H1 (cell line): ENCODE data around the gene OR2F2. TPM values are rescaled to one million over a fixed set of nuclear protein-coding genes. Genes with fewer than 3 reads are reported as not detected.

Experiments used
- CTCF ChIA-PET: fragments of 300-600 bp; sonication (Branson Sonifier 250); formaldehyde crosslinking; loops from one replicate; lab custom pipeline; 2021; ENCODE audit not compliant: partially characterized antibody; lab: Charles Lee
- POLR2A ChIA-PET: fragments of 300-600 bp; sonication (Branson Sonifier 250); formaldehyde crosslinking; loops from one replicate; lab custom pipeline; 2021; ENCODE audit warnings: inconsistent platforms; ENCODE audit not compliant: partially characterized antibody; lab: Charles Lee
- DNase-seq, 2 experiments: peaks; one replicate each; pipeline versions ENCODE4 v3.0.0 to v3.0.0-alpha.2; 2010 to 2022; ENCODE audit warnings: low spot score in 2 of 2, low read depth in 1 of 2, mixed read lengths in 1 of 2
- FAIRE-seq: peaks from 2 replicates; lab custom pipeline; 2011; peaks lifted over from hg19 to GRCh38; lab: Jason Lieb, UNC
- H2AFZ ChIP-seq: 2 replicates; pipeline ENCODE4 v1.8.1; 2012; ENCODE audit warnings: low read length, inconsistent platforms
- H2AK5ac ChIP-seq: 2 replicates; pipeline ENCODE4 v1.6.1; 2013; ENCODE audit warnings: low read depth, low read length
- H2BK120ac ChIP-seq: replicated peaks from 2 replicates; pipeline ENCODE3; 2013; ENCODE audit warnings: low read depth, low read length, inconsistent platforms
- H2BK12ac ChIP-seq: 2 replicates; pipeline ENCODE4 v1.6.1; 2013; ENCODE audit warnings: low read depth, low read length
- H2BK15ac ChIP-seq: 2 replicates; pipeline ENCODE4 v1.6.1; 2013; ENCODE audit warnings: low read length
- H2BK20ac ChIP-seq: 2 replicates; pipeline ENCODE4 v1.6.1; 2013; ENCODE audit warnings: low read length
- H2BK5ac ChIP-seq: 2 replicates; pipeline ENCODE4 v1.6.1; 2013; ENCODE audit warnings: low read depth, low read length
- H3K14ac ChIP-seq: 2 replicates; pipeline ENCODE4 v1.6.1; 2013; ENCODE audit warnings: inconsistent platforms; ENCODE audit not compliant: insufficient read length
- H3K18ac ChIP-seq: 2 replicates; pipeline ENCODE4 v1.6.1; 2013; ENCODE audit warnings: low read length; ENCODE audit errors: extremely low read depth
- H3K23ac ChIP-seq: 2 replicates; pipeline ENCODE4 v1.6.1; 2013; ENCODE audit warnings: inconsistent platforms; ENCODE audit not compliant: insufficient read length
- H3K23me2 ChIP-seq: 2 replicates; pipeline ENCODE4 v1.6.1; 2013; ENCODE audit warnings: low read depth, low read length
- H3K27ac ChIP-seq: 2 replicates; pipeline ENCODE4 v1.6.1; 2011; ENCODE audit warnings: low read depth, low read length, inconsistent platforms
- H3K27me3 ChIP-seq, 4 experiments: replicated peaks in 1 of 4; 1 replicate in 1 of 4; 2 replicates in 3 of 4; pipeline versions ENCODE4 v1.6.1 to v1.8.1; 2011 to 2013; ENCODE audit warnings: low read length in 3 of 4, mild to moderate bottlenecking in 3 of 4, inconsistent platforms in 2 of 4, mixed read lengths in 2 of 4, moderate library complexity in 1 of 4; ENCODE audit not compliant: control insufficient read depth in 3 of 4, insufficient read depth in 3 of 4; ENCODE audit errors: extremely low read depth in 1 of 4
- H3K36me3 ChIP-seq, 4 experiments: 2 replicates each; pipeline versions ENCODE4 v1.6.1 to v1.8.1; 2011 to 2013; ENCODE audit warnings: mild to moderate bottlenecking in 4 of 4, low read length in 3 of 4, moderate library complexity in 2 of 4, control low read depth in 1 of 4, inconsistent platforms in 1 of 4; ENCODE audit not compliant: insufficient read depth in 4 of 4, control insufficient read depth in 2 of 4
- H3K4ac ChIP-seq: replicated peaks from 2 replicates; pipeline ENCODE3; 2013; ENCODE audit warnings: low read length, low read depth, mixed read lengths, inconsistent platforms; ENCODE audit not compliant: insufficient read length
- H3K4me1 ChIP-seq, 4 experiments: replicated peaks in 1 of 4; 1 replicate in 1 of 4; 2 replicates in 3 of 4; pipeline versions ENCODE4 v1.6.1 to v1.8.1; 2011 to 2013; ENCODE audit warnings: low read length in 3 of 4, inconsistent platforms in 2 of 4, mixed read lengths in 1 of 4; ENCODE audit not compliant: insufficient read depth in 4 of 4, control insufficient read depth in 3 of 4
- H3K4me2 ChIP-seq, 2 experiments: 2 replicates each; pipeline versions ENCODE4 v1.6.1 to v1.8.1; 2011 to 2013; ENCODE audit warnings: low read depth in 2 of 2, low read length in 2 of 2, control low read depth in 1 of 2, inconsistent platforms in 1 of 2, mild to moderate bottlenecking in 1 of 2; ENCODE audit not compliant: insufficient read depth in 1 of 2
- H3K4me3 ChIP-seq, 4 experiments: fragments of 200-600, 300-600 bp in 1 of 4; sonication (generic), shearing (Covaris generic), sonication (Bioruptor Twin) in 1 of 4; 2 replicates each; pipeline versions ENCODE4 v1.5.1 to v1.8.1; 2011 to 2016; ENCODE audit warnings: low read length in 4 of 4, low read depth in 3 of 4, control low read depth in 2 of 4, inconsistent platforms in 2 of 4, mild to moderate bottlenecking in 2 of 4, mixed read lengths in 1 of 4, moderate library complexity in 1 of 4; ENCODE audit not compliant: insufficient read depth in 2 of 4; ENCODE audit errors: extremely low read depth in 1 of 4
- H3K56ac ChIP-seq: replicated peaks from 2 replicates; pipeline ENCODE3; 2013; ENCODE audit warnings: low read depth, mild to moderate bottlenecking, mixed read lengths, low read length, inconsistent platforms; ENCODE audit not compliant: insufficient read length
- H3K79me1 ChIP-seq: 2 replicates; pipeline ENCODE4 v1.6.1; 2013; ENCODE audit warnings: low read depth, low read length, control low read depth
- H3K79me2 ChIP-seq, 2 experiments: 2 replicates each; pipeline versions ENCODE4 v1.6.1 to v1.8.1; 2012 to 2013; ENCODE audit warnings: low read length in 2 of 2, mild to moderate bottlenecking in 2 of 2, inconsistent platforms in 1 of 2; ENCODE audit not compliant: insufficient read depth in 2 of 2, control insufficient read depth in 1 of 2
- H3K9ac ChIP-seq, 4 experiments: replicated peaks in 1 of 4; 1 replicate in 1 of 4; 2 replicates in 3 of 4; pipeline versions ENCODE4 v1.6.1 to v1.8.1; 2011 to 2013; ENCODE audit warnings: low read depth in 3 of 4, low read length in 3 of 4, control low read depth in 2 of 4, mild to moderate bottlenecking in 2 of 4, moderate library complexity in 2 of 4, inconsistent platforms in 1 of 4; ENCODE audit errors: extremely low read depth in 1 of 4
- H3K9me3 ChIP-seq, 2 experiments: 2 replicates each; pipeline versions ENCODE4 v1.6.1 to v1.8.1; 2012 to 2013; ENCODE audit warnings: mild to moderate bottlenecking in 2 of 2, moderate library complexity in 2 of 2, control low read depth in 1 of 2, inconsistent platforms in 1 of 2, low read depth in 1 of 2, low read length in 1 of 2, mixed read lengths in 1 of 2; ENCODE audit not compliant: insufficient read depth in 2 of 2
- H4K20me1 ChIP-seq, 2 experiments: replicated peaks in 1 of 2; 2 replicates each; pipeline versions ENCODE3 to v1.8.1; 2011 to 2013; ENCODE audit warnings: inconsistent platforms in 2 of 2, low read length in 2 of 2, mild to moderate bottlenecking in 1 of 2; ENCODE audit not compliant: insufficient read depth in 2 of 2, control insufficient read depth in 1 of 2
- H4K5ac ChIP-seq: 2 replicates; pipeline ENCODE4 v1.6.1; 2013; ENCODE audit warnings: low read length, low read depth, mixed read lengths, inconsistent platforms; ENCODE audit not compliant: insufficient read length
- H4K8ac ChIP-seq: 2 replicates; pipeline ENCODE4 v1.8.0; 2013; ENCODE audit warnings: mild to moderate bottlenecking, moderate library complexity, low read length, inconsistent platforms; ENCODE audit not compliant: insufficient read depth; ENCODE audit errors: extremely low read depth
- H4K91ac ChIP-seq: replicated peaks from 2 replicates; pipeline ENCODE3; 2013; ENCODE audit warnings: low read length, mixed read lengths, inconsistent platforms; ENCODE audit not compliant: insufficient read length
- POLR2A ChIP-seq, 2 experiments: IDR thresholded peaks; 1 replicate in 1 of 2; 2 replicates in 1 of 2; pipeline ENCODE4 v1.6.1; 2011; ENCODE audit warnings: low read depth in 2 of 2, low read length in 2 of 2, mild to moderate bottlenecking in 2 of 2; ENCODE audit errors: control extremely low read depth in 1 of 2
- RXRA ChIP-seq: IDR thresholded peaks from 2 replicates; pipeline ENCODE4 v1.6.1; 2011; ENCODE audit warnings: low read depth, mild to moderate bottlenecking, low read length, moderate library complexity; ENCODE audit not compliant: insufficient read depth
- WGBS, 2 experiments: shearing (Covaris generic) in 1 of 2; methylation state at CpG; one replicate each; pipeline versions ENCODE4 v1.1.6 to v1.1.7; 2013 to 2015; ENCODE audit warnings: low lambda C conversion rate in 2 of 2, mixed read lengths in 2 of 2, inconsistent platforms in 1 of 2, low coverage in 1 of 2, missing lambda C conversion rate in 1 of 2; ENCODE audit not compliant: insufficient replicate concordance in 2 of 2, insufficient coverage in 1 of 2, insufficient read length in 1 of 2; ENCODE audit errors: extremely low coverage in 1 of 2, missing lambda C conversion rate in 1 of 2; 5-methylcytosine and 5-hydroxymethylcytosine counted together
- polyA plus RNA-seq, 7 experiments: library from polyadenylated mRNA; depleted of rRNA in 3 of 7; stranded (reverse) in 5 of 7; unstranded in 2 of 7; fragments of >200 nt in 5 of 7; fragments of 200-250 nt in 2 of 7; gene quantifications; 1 replicate in 5 of 7; 2 replicates in 1 of 7; 4 replicates in 1 of 7; pipeline versions ENCODE4 v1.2.1 to v1.2.3, GENCODE V29; 2011 to 2013; ENCODE audit warnings: missing spikeins in 2 of 7, mixed read lengths in 2 of 7
- total RNA-seq: library from RNA; stranded (reverse); fragmentation: NEBNext Ultra II Directional; extraction: Animal tissue kit (Norgen Biotek cat#: 25700); gene quantifications from 2 replicates; pipeline ENCODE4 v1.2.1, GENCODE V29; 2021

The OR2F2 gene
- total and polyA plus RNA-seq, 2 of the 8 experiments (the other 6 are each of a cell fraction or from before 2014, with no cell fraction given), result not detected

- H2BK15ac ChIP-seq, result no peak overlapping the region; the same call in 1 of the 2 replicates
- H3K9ac ChIP-seq, result no peak overlapping the region
- H3K18ac ChIP-seq, result no peak overlapping the region
- H3K9me3 ChIP-seq, result no peaks in the 10 kb centered on the region
- H2AFZ ChIP-seq, result peak overlapping the region; percentile 57; the same call in 1 of the 2 replicates
- H2AK5ac ChIP-seq, result no peak overlapping the region
- no peak overlapping the region for H2BK120ac ChIP-seq
- POLR2A ChIA-PET, result interaction anchor here (0.6 to 1.2 kb wide), 3 partner anchors 8 to 517 kb away, joined by 3 read pairs; partner anchors contain the start of gene TCAF1
- no peak overlapping the region for H4K8ac ChIP-seq
- H3K27me3 ChIP-seq, result no peaks in the 10 kb centered on the region
- no peak overlapping the region for H4K91ac ChIP-seq
- no peaks in the 10 kb centered on the region for H3K36me3 ChIP-seq
- no peak overlapping the region for H2BK5ac ChIP-seq
- H3K4me1 ChIP-seq, result peaks cover 4 to 13% (median 11%) of the 10 kb centered on the region in 4 experiments; a peak in 5 of 7 replicates
- H3K56ac ChIP-seq, result no peak overlapping the region
- H4K5ac ChIP-seq, result no peak overlapping the region
- no peaks in the 10 kb centered on the region for H3K23me2 ChIP-seq
- CTCF ChIA-PET, result interaction anchor here (0.9 to 1.5 kb wide), 3 partner anchors 10 to 116 kb away, joined by 3 to 4 read pairs (median 3); no protein-coding TSS in a partner anchor
- no peak overlapping the region for H3K27ac ChIP-seq
- no peaks in the 10 kb centered on the region for H4K20me1 ChIP-seq
- H2BK20ac ChIP-seq, result no peak overlapping the region
- H3K4me2 ChIP-seq, result no peak overlapping the region
- no peak overlapping the region for H3K23ac ChIP-seq
- H3K79me2 ChIP-seq, result no peaks in the 10 kb centered on the region
- H2BK12ac ChIP-seq, result no peak overlapping the region
- no peak overlapping the region for H3K4ac ChIP-seq
- FAIRE-seq (no peak), DNase-seq (no peak)
- no peak overlapping the region for H3K4me3 ChIP-seq
- H3K14ac ChIP-seq, result no peak overlapping the region
- 81% methylated on average over 3 of the region's 3 CpGs; no CpG with 5 or more reads in 1 of the 2 experiments for WGBS, 2 experiments
- TF ChIP-seq POLR2A (IDR thresholded peaks at IDR 0.05; ENCODE audit: control extremely low read depth in 1 of 2, low read depth in 2 of 2, low read length in 2 of 2) (no peak), RXRA (no peak)
- H3K79me1 ChIP-seq, result no peaks in the 10 kb centered on the region
Observed at GRCh38 chr7:143910473-143911248, 24.4 kb upstream of the OR2F2 start.
